PC-3 (cell line): ENCODE results near the gene DHX57.

Experiments used
- EZH2 ChIP-seq: fragments of 300-600 bp; sonication (generic); IDR thresholded peaks from one replicate; pipeline ENCODE4 v1.6.1; 2017; ENCODE audit warnings: antibody characterized with exemption, mild to moderate bottlenecking, low read length; ENCODE audit not compliant: unreplicated experiment
- EZH2phosphoT487 ChIP-seq: fragments of 300-600 bp; sonication (generic); IDR thresholded peaks from 2 replicates; pipeline ENCODE4 v1.6.1; 2018; ENCODE audit warnings: mild to moderate bottlenecking, antibody characterized with exemption, low read length, borderline replicate concordance
- TF ChIP-seq, protein P1 (sequence below): fragments of 300-600 bp; sonication (generic); conservative IDR thresholded peaks from 2 replicates; pipeline ENCODE4 v1.5.1; 2017; ENCODE audit warnings: antibody characterized with exemption, low read depth, mild to moderate bottlenecking, low read length

DNA sequence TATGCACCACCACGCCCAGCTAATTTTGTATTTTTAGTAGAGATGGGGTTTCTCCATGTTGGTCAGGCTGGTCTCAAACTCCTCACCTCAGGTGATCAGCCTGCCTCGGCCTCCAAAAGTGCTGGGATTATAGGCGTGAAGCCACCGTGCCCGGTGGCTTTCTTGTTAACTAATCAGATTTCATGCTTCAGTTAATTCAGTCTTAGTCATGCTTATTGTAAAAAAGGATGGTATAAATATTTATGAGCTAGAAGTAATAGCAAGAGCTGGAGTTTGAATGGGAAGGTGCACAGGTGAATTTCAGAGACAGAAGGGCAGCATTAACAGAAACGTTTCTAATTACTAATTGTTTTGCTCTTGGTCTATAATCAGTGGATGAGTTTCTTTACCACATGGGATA, 87.4 kb downstream of the DHX57 start:
- TF ChIP-seq EZH2 (no peak), EZH2phosphoT487 (no peak)
- TF ChIP-seq, protein P1, sequence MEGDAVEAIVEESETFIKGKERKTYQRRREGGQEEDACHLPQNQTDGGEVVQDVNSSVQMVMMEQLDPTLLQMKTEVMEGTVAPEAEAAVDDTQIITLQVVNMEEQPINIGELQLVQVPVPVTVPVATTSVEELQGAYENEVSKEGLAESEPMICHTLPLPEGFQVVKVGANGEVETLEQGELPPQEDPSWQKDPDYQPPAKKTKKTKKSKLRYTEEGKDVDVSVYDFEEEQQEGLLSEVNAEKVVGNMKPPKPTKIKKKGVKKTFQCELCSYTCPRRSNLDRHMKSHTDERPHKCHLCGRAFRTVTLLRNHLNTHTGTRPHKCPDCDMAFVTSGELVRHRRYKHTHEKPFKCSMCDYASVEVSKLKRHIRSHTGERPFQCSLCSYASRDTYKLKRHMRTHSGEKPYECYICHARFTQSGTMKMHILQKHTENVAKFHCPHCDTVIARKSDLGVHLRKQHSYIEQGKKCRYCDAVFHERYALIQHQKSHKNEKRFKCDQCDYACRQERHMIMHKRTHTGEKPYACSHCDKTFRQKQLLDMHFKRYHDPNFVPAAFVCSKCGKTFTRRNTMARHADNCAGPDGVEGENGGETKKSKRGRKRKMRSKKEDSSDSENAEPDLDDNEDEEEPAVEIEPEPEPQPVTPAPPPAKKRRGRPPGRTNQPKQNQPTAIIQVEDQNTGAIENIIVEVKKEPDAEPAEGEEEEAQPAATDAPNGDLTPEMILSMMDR: no peak
